ENCODE data around the gene DPM2.

DPM2 gene

GRCh38 chr9:127972236-127972871 is 34.7 kb upstream of the DPM2 start:
- DNase-seq: no peak

GRCh38 chr9:127971357-127972235 is 33.9 kb upstream of the DPM2 start:
- DNase-seq: no peak

- DNase-seq: no peak
These were observed 33.0 kb upstream of the DPM2 start for GRCh38 chr9:127970401-127971313.

- peak; percentile 83 for DNase-seq
These were observed 31.2 kb upstream of the DPM2 start for GRCh38 chr9:127968700-127969383.

- DNase-seq: peak; percentile 67
These were observed 30.4 kb upstream of the DPM2 start for GRCh38 chr9:127968042-127968441.

- DNase-seq: no peak
These were observed 29.6 kb upstream of the DPM2 start for GRCh38 chr9:127967151-127967809.

GRCh38 chr9:127966416-127967150 is 28.9 kb upstream of the DPM2 start:
- DNase-seq: no peak

GRCh38 chr9:127965953-127966352 is 28.3 kb upstream of the DPM2 start:
- no peak for DNase-seq

GRCh38 chr9:127963359-127964064 is 25.9 kb upstream of the DPM2 start:
- no peak for DNase-seq

- no peak for DNase-seq
These were observed 25.3 kb upstream of the DPM2 start for GRCh38 chr9:127963041-127963358.

- no peak for DNase-seq
These were observed 24.6 kb upstream of the DPM2 start for GRCh38 chr9:127962278-127962677.

GRCh38 chr9:127961613-127962155 is 24.0 kb upstream of the DPM2 start:
- no peak for DNase-seq

- DNase-seq: no peak
These were observed 23.5 kb upstream of the DPM2 start for GRCh38 chr9:127961155-127961490.

GRCh38 chr9:127960410-127961154 is 22.9 kb upstream of the DPM2 start:
- DNase-seq: no peak

GRCh38 chr9:127959841-127960409 is 22.3 kb upstream of the DPM2 start:
- no peak for DNase-seq

GRCh38 chr9:127959398-127959797 is 21.7 kb upstream of the DPM2 start:
- DNase-seq: no peak

GRCh38 chr9:127958728-127959127 is 21.1 kb upstream of the DPM2 start:
- DNase-seq: no peak

- no peak for DNase-seq
These were observed 17.8 kb upstream of the DPM2 start for GRCh38 chr9:127955294-127956015.

- no peak for DNase-seq
These were observed 17.2 kb upstream of the DPM2 start for GRCh38 chr9:127954831-127955293.
